Smooth muscle cell (in vitro differentiated cells): ENCODE data around the gene TAF4. TPM values are rescaled to one million over a fixed set of nuclear protein-coding genes. Genes with fewer than 3 reads are reported as not detected.

Source experiments
- DNase-seq: peaks from one replicate; lab custom pipeline; 2025; ENCODE audit not compliant: unreplicated experiment; lab: John Stamatoyannopoulos, UW
- H2AFZ ChIP-seq: fragments of 200-600 bp; sonication (generic); 2 replicates; pipeline ENCODE4 v1.6.0; 2016; ENCODE audit warnings: antibody characterized with exemption, low read depth, mild to moderate bottlenecking
- H3F3A ChIP-seq: fragments of 200-600 bp; sonication (generic); 2 replicates; pipeline ENCODE4 v1.6.0; 2017; ENCODE audit warnings: antibody characterized with exemption, low read depth
- H3K27ac ChIP-seq: fragments of 200-600 bp; sonication (generic); 2 replicates; pipeline ENCODE4 v1.5.1; 2016; ENCODE audit warnings: low read depth, mild to moderate bottlenecking
- H3K27me3 ChIP-seq: fragments of 200-600 bp; sonication (generic); 2 replicates; pipeline ENCODE4 v1.6.1; 2016; ENCODE audit warnings: low read depth, mild to moderate bottlenecking
- H3K36me3 ChIP-seq: fragments of 200-600 bp; sonication (generic); 2 replicates; pipeline ENCODE4 v1.5.1; 2016; ENCODE audit warnings: low read depth
- H3K4me1 ChIP-seq: fragments of 200-600 bp; sonication (generic); 2 replicates; pipeline ENCODE4 v1.5.1; 2016; ENCODE audit warnings: low read depth
- H3K4me2 ChIP-seq: fragments of 200-600 bp; sonication (generic); 2 replicates; pipeline ENCODE4 v1.6.0; 2016; ENCODE audit warnings: mild to moderate bottlenecking
- H3K4me3 ChIP-seq: fragments of 200-600 bp; sonication (generic); 2 replicates; pipeline ENCODE4 v1.5.1; 2016; ENCODE audit warnings: mild to moderate bottlenecking
- H3K79me2 ChIP-seq: fragments of 200-600 bp; sonication (generic); 2 replicates; pipeline ENCODE4 v1.6.0; 2016; ENCODE audit warnings: low read depth, mild to moderate bottlenecking
- H3K9ac ChIP-seq: fragments of 200-600 bp; sonication (generic); 2 replicates; pipeline ENCODE4 v1.6.0; 2016; ENCODE audit warnings: low read depth
- H3K9me3 ChIP-seq: fragments of 200-600 bp; sonication (generic); replicated peaks from 2 replicates; pipeline ENCODE4 v1.5.1; 2016; ENCODE audit warnings: low read depth
- H4K20me1 ChIP-seq: fragments of 200-600 bp; sonication (generic); 2 replicates; pipeline ENCODE4 v1.6.0; 2016; ENCODE audit warnings: low read depth
- CTCF ChIP-seq: fragments of 200-600 bp; sonication (generic); IDR thresholded peaks from 2 replicates; pipeline ENCODE4 v1.5.1; 2017; ENCODE audit warnings: borderline replicate concordance, mild to moderate bottlenecking, antibody characterized with exemption; ENCODE audit not compliant: insufficient read depth, poor library complexity, severe bottlenecking
- WGBS: methylation state at CpG from one replicate; pipeline ENCODE4 v1.1.7; 2016; ENCODE audit warnings: low lambda C conversion rate; 5-methylcytosine and 5-hydroxymethylcytosine counted together
- polyA plus RNA-seq: library from polyadenylated mRNA; unstranded; fragments of >200 nt; fragmentation: Nextera tagmentation; extraction: Ambion mirVana; gene quantifications from 2 replicates; pipeline ENCODE4 v1.2.1, GENCODE V29; 2016
- total RNA-seq: library from RNA; depleted of rRNA; stranded (reverse); fragments of >200 nt; gene quantifications from 2 replicates; pipeline ENCODE4 v1.2.3, GENCODE V29; 2014

The TAF4 gene
- total and polyA plus RNA-seq, 2 experiments from 2014 or later: 0.67 to 8.5 TPM

- Histone ChIP-seq H3K9me3 (no peaks in the 10 kb centered on the region), H3K79me2 (peaks cover 93% of the 10 kb centered on the region), H3K9ac (no peak overlapping the region), H3K27me3 (no peaks in the 10 kb centered on the region), H4K20me1 (peaks cover 95% of the 10 kb centered on the region), H3K27ac (no peak overlapping the region), H3K4me3 (no peak overlapping the region), H3K4me1 (no peaks in the 10 kb centered on the region), H2AFZ (no peak overlapping the region), H3K36me3 (no peaks in the 10 kb centered on the region), H3K4me2 (no peak overlapping the region), H3F3A (no peaks in the 10 kb centered on the region)
- no peak for TF ChIP-seq CTCF
- no peak for DNase-seq
- WGBS: 93% methylated on average over 25 of the region's 25 CpGs
These were observed 25.2 kb downstream of the TAF4 start for GRCh38 chr20:62040381-62040922.

DNA sequence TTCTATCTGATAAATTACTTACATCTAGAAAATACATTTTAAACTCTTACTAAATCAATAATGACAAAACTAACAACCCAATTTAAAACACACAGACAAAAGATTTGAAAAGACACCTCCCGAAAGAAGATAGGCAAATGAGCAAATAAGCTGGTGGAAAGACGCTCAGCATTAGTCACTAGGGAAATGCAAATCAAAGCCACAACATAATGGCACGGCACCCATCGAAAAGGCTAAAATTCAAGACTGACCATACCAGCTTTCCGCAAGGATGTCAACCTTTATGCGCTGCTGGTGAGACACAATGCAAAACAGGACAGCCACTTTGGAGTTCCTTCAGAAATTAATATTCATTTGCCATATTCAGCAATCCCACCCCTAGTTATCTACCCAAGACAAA, 25.9 kb downstream of the TAF4 start:
- no peak for DNase-seq
- H3K79me2 ChIP-seq: peaks cover 96% of the 10 kb centered on the region

GRCh38 chr20:62032609-62033368, 32.9 kb downstream of the TAF4 start:
- Histone ChIP-seq H3K9me3 (no peaks in the 10 kb centered on the region), H3K4me3 (no peak overlapping the region), H3K27me3 (no peaks in the 10 kb centered on the region), H2AFZ (no peak overlapping the region), H3K9ac (no peak overlapping the region), H3K4me1 (peaks cover 3% of the 10 kb centered on the region), H4K20me1 (peaks cover 90% of the 10 kb centered on the region), H3K36me3 (no peaks in the 10 kb centered on the region), H3K27ac (no peak overlapping the region), H3K79me2 (peaks cover 72% of the 10 kb centered on the region), H3K4me2 (no peak overlapping the region), H3F3A (no peaks in the 10 kb centered on the region)
- 82% methylated on average over 13 of the region's 13 CpGs for WGBS
- no peak for DNase-seq
- TF ChIP-seq CTCF: no peak

More for the DNA sequence above, 25.9 kb downstream of the TAF4 start:
- no peaks in the 10 kb centered on the region for H3K27me3 ChIP-seq
- H3K27ac ChIP-seq: no peak overlapping the region
- no peak for TF ChIP-seq CTCF
- peaks cover 94% of the 10 kb centered on the region for H4K20me1 ChIP-seq
- H3K36me3 ChIP-seq: no peaks in the 10 kb centered on the region
- no peaks in the 10 kb centered on the region for H3F3A ChIP-seq
- WGBS: 81% methylated on average over 6 of the region's 6 CpGs
- H3K9ac ChIP-seq: no peak overlapping the region
- H3K9me3 ChIP-seq: no peaks in the 10 kb centered on the region
- no peak overlapping the region for H3K4me3 ChIP-seq
- no peak overlapping the region for H2AFZ ChIP-seq
- H3K4me2 ChIP-seq: no peak overlapping the region
- no peaks in the 10 kb centered on the region for H3K4me1 ChIP-seq
